WERI-Rb-1 (cell line): Measurements from ENCODE around the gene TTC3.

Experiments
- DNase-seq: peaks from one replicate; pipeline ENCODE4 v3.0.0-alpha.2; 2020
- H3K27ac ChIP-seq: fragments of 250-450 bp; sonication (Bioruptor Pico); 2 replicates; pipeline ENCODE4 v1.5.1; 2020; ENCODE audit warnings: mild to moderate bottlenecking, moderate library complexity
- H3K27me3 ChIP-seq: fragments of 250-450 bp; sonication (Bioruptor Pico); 2 replicates; pipeline ENCODE4 v1.5.1; 2021; ENCODE audit warnings: mild to moderate bottlenecking, low read depth, moderate library complexity; ENCODE audit not compliant: insufficient read depth, severe bottlenecking
- H3K36me3 ChIP-seq: fragments of 250-450 bp; sonication (Bioruptor Pico); 2 replicates; pipeline ENCODE4 v1.5.1; 2020; ENCODE audit warnings: mild to moderate bottlenecking, moderate library complexity
- H3K4me3 ChIP-seq: 2 replicates; pipeline ENCODE4 v1.5.1; 2011; ENCODE audit warnings: low read depth, mild to moderate bottlenecking, control low read depth, low read length
- H3K9me3 ChIP-seq: fragments of 250-450 bp; sonication (Bioruptor Pico); 2 replicates; pipeline ENCODE4 v1.5.1; 2021; ENCODE audit warnings: mild to moderate bottlenecking, moderate library complexity; ENCODE audit not compliant: severe bottlenecking
- TF ChIP-seq, protein P1 (sequence below): IDR thresholded peaks from 2 replicates; pipeline ENCODE4 v1.5.1; 2011; ENCODE audit warnings: low read depth, mild to moderate bottlenecking, control low read depth, inconsistent platforms, low read length

Gene TTC3

DNA sequence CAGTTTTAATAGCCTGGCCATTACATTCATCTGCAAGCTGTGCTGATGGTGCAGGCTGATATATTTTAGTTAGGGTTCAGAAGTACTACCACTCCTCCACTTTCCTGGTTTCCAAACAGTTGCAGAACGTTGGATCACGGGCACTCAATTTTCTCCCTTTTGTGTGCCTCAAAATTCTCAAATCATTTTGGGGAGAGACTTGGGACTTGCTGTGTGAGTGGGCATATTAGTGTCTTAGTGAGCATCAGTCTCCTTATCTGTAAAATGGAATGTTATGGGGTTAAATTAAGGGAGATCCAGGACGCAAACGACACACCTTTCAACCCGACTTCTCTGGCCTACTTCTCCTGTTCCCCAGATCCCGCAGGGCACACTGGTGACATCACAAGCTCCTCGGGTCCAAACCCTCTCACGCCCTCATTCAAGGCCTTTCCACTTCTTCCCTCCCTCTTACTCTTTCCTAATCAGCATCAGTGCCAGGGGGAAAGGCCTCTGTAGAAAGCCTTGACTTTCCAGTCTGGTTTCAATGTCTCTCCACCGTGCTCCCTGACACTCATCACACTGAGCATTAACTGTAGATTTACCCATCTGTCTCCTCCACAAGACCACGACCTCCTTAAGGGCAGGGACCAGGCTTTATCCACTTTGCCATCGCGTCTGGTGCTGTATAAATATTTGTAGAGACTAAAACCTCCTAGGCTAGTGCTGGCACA, 1.3 kb upstream of the TTC3 start:
- TF ChIP-seq, protein P1, sequence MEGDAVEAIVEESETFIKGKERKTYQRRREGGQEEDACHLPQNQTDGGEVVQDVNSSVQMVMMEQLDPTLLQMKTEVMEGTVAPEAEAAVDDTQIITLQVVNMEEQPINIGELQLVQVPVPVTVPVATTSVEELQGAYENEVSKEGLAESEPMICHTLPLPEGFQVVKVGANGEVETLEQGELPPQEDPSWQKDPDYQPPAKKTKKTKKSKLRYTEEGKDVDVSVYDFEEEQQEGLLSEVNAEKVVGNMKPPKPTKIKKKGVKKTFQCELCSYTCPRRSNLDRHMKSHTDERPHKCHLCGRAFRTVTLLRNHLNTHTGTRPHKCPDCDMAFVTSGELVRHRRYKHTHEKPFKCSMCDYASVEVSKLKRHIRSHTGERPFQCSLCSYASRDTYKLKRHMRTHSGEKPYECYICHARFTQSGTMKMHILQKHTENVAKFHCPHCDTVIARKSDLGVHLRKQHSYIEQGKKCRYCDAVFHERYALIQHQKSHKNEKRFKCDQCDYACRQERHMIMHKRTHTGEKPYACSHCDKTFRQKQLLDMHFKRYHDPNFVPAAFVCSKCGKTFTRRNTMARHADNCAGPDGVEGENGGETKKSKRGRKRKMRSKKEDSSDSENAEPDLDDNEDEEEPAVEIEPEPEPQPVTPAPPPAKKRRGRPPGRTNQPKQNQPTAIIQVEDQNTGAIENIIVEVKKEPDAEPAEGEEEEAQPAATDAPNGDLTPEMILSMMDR, result no peak
- Histone ChIP-seq H3K4me3 (peak overlapping the region; percentile 81), H3K9me3 (no peaks in the 10 kb centered on the region), H3K27ac (peak overlapping the region; percentile 98), H3K36me3 (peaks cover 21% of the 10 kb centered on the region), H3K27me3 (no peaks in the 10 kb centered on the region)
- peak; percentile 84 for DNase-seq

DNA sequence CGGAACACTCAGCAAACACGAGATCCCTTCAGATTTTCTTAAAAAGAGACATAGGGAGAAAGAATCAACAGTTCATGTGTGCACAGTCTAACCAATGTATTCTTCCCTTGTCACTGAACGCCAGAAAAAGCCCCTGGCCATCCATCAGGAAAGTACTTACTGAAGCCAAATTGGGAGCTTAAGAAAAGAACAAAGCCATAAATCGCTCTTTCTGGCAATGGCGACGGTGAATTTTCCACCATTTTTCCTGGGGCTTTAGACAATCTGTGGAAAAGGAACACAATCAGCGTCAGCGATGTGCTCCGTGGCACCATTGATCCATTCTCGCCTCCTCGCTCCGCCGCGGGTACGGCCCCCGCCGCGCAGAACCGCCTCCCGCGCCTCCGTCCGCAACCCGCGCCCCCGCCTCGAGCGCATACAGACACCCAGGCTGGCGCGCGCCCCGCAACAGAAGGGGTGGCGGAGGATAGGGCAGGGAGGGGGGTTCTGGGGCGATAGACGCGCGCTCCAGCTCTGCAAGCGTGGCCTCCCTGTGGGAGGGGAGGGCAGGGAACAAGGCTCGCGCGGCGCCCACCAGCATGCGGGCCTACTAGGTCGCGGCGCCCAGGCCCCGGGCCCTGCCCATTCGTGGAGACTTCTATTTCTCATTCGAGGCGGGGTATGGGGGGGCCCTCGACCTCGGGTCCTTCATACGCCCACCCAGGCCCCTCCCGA, 623 bp upstream of the TTC3 start:
- Histone ChIP-seq H3K36me3 (peaks cover 19% of the 10 kb centered on the region), H3K27ac (peak overlapping the region; percentile 98), H3K9me3 (no peaks in the 10 kb centered on the region), H3K4me3 (peak overlapping the region; percentile 81), H3K27me3 (no peaks in the 10 kb centered on the region)
- TF ChIP-seq, protein P1, result no peak
- peak; percentile 85 for DNase-seq

DNA sequence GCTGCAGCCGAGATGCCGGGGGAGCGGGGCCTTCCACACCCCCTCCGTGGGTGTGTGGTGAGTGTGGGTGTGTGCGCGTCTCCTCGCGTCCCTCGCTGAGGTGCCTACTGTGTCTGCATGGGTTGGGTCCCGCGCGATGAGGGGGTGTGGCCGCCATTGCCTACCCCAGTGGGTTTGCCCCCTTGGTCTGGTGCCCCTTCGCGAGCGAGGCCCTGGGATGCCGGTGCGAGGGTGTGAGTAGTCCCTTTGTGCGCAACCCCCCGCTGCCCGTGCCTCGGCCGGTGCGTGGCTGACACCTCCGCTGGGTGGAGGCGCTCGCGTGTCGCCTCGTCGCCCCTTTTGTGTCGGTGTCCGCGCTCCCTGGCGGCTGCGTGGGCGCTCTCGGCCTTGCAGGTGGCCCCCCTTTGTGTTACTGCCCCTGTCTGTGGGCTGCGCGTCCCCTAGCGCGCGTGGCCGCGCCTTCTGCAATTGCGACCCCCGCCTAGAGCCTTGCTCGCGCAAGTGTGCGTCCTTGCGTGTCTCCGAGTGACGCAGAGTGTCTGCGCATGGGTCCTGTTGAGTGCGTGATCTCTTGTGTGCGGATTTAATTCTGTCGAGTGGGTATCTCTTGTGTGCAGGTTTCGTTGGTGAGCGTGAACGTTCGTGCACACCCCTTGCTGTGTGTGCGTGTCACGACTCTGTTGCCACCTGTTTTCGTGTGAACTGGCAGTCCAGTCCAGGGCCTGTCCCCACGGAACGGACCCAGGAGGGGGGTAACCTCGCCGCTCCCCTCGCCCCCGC, 553 bp downstream of the TTC3 start:
- peak overlapping the region; percentile 98 for H3K27ac ChIP-seq
- TF ChIP-seq, protein P1, result peak; percentile 32; the same call in 1 of the 2 replicates
- no peaks in the 10 kb centered on the region for H3K9me3 ChIP-seq
- H3K27me3 ChIP-seq, result no peaks in the 10 kb centered on the region
- peak overlapping the region; percentile 84 for H3K4me3 ChIP-seq
- DNase-seq, result peak; percentile 78
- peaks cover 15% of the 10 kb centered on the region for H3K36me3 ChIP-seq

DNA sequence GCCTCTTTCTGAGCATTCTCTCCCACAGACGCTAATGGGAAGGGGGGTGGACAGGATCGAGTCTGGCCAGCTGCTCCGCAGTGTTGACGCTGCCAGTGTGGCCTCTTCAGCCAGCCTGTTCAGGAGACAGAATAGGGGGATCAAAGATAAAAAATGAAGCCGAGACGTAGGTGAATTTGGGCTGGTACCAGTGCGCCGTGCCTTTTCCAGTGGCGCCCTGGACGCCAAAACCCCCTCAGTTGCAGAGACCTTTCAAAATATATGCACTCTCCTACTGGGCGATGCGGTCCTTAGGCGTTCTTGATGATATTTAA, 1.1 kb downstream of the TTC3 start:
- TF ChIP-seq, protein P1, result no peak
- H3K9me3 ChIP-seq, result no peaks in the 10 kb centered on the region
- no peak for DNase-seq
- peaks cover 13% of the 10 kb centered on the region for H3K36me3 ChIP-seq
- peak overlapping the region; percentile 84 for H3K4me3 ChIP-seq
- H3K27ac ChIP-seq, result peak overlapping the region; percentile 98
- H3K27me3 ChIP-seq, result no peaks in the 10 kb centered on the region

DNA sequence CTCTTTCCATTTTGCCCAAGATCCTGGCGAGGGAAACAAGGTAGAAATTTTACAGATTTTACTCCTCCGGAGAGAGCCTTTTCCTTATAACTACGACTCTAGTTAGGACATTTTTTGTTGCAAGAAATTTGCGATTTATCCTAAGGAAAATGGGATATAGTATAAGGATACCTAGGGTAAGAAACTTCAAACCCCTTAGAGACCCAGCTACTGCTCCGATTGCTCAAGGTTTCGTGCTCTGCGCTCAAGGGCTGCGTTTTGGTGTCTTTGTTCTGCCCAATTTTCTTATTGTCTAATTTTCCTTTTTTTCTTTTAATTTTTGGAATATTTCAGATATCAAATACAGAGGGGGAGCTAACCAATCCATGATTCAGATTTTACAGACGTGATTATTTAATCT, 1.5 kb downstream of the TTC3 start:
- Histone ChIP-seq H3K4me3 (peak overlapping the region; percentile 84), H3K9me3 (no peaks in the 10 kb centered on the region), H3K27ac (peak overlapping the region; percentile 98), H3K27me3 (no peaks in the 10 kb centered on the region), H3K36me3 (peaks cover 13% of the 10 kb centered on the region)
- DNase-seq, result no peak
- TF ChIP-seq, protein P1, result no peak
